GM12874 (cell line): ENCODE measurements around the gene RELN.

ENCODE experiments used
- TF ChIP-seq, protein P1 (sequence below): IDR thresholded peaks from 2 replicates; pipeline ENCODE4 v1.5.1; 2011; ENCODE audit warnings: low read depth, mild to moderate bottlenecking, control low read depth, low read length, moderate library complexity; ENCODE audit not compliant: insufficient read depth

The RELN gene

DNA sequence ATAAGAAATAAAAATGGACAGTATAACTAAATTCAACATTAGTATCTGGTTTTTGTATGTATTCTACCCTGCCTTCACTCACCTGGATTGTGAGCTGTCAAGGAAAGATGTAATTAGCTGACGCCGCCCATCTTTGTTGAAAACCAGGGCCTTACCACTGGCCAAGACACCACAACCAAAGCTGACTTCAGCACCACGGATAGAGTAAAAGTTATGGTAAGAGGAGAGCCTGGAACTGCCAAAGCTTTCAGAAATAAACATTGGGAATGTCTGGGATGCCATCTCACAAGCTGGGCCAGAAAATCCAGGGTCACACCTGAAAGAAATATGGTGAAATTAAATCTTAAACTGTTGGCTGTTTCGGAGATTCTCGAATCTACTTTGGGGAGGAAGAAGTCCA is 353.3 kb downstream of the RELN start:
- TF ChIP-seq, protein P1, sequence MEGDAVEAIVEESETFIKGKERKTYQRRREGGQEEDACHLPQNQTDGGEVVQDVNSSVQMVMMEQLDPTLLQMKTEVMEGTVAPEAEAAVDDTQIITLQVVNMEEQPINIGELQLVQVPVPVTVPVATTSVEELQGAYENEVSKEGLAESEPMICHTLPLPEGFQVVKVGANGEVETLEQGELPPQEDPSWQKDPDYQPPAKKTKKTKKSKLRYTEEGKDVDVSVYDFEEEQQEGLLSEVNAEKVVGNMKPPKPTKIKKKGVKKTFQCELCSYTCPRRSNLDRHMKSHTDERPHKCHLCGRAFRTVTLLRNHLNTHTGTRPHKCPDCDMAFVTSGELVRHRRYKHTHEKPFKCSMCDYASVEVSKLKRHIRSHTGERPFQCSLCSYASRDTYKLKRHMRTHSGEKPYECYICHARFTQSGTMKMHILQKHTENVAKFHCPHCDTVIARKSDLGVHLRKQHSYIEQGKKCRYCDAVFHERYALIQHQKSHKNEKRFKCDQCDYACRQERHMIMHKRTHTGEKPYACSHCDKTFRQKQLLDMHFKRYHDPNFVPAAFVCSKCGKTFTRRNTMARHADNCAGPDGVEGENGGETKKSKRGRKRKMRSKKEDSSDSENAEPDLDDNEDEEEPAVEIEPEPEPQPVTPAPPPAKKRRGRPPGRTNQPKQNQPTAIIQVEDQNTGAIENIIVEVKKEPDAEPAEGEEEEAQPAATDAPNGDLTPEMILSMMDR = no peak

DNA sequence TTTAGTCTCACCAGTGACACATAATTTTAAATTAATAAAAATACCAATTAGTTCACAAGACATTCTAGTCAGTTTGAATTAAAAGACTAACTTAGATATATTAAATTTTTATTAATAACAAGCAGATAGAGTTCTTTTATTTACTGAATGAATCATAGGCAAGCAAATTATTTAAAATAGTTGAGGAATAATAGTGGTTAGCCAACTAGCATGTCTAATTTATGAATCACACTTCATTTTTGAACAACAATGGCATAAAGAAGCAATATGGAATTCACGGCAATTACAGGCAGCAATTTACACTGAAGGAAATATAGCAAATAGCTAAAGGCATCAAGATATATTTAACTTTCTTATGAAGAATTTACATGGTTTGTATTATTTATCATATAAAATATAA is 356.5 kb downstream of the RELN start:
- TF ChIP-seq, protein P1 = no peak

DNA sequence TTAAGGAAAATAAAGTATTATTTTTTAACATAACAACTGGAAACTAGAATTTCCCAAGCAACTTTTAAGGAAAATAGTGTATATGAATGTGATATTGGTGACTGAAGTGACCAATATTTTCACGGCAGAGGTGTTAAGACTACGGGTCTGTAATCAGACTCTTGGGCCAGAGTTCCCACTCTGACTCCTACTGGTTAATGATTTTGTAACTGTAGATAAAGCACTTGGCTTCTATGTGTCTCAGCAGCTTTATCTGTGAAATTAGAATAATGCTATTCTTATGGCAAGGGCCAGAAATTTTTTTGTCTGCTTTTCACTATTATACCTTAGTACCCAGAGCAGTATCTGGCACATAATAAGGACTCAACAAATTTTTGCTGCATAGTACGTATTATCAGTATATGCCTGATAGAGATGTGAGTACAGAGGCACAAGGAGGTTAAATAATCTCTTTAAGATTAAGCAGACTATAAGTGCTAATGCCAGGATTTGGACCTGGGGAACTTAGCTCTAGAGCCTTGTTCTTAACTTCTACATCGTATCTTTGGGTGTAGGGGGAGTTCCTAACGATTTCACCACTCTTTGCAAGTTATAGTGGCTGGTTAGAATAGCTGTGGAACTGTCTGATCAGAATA is 357.3 kb downstream of the RELN start:
- TF ChIP-seq, protein P1 = no peak

DNA sequence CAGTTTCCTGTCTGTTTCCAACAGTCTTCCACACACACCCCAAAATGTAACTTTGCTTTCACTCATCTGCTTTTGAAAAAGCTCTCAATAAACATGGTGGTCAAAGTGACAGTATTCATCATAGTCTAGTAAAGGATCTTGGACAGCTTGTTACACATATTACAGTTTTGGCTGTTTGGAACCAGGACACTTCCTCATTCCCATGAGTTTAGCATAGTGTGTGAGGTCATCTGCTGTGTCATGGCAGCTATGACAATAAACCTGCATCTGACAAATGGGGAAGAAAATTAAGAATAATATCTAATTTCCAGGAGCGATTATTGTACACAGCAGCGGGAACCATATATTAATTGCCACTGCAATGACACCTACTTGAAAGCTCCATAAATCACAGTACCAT is 359.1 kb downstream of the RELN start:
- TF ChIP-seq, protein P1 = no peak

DNA sequence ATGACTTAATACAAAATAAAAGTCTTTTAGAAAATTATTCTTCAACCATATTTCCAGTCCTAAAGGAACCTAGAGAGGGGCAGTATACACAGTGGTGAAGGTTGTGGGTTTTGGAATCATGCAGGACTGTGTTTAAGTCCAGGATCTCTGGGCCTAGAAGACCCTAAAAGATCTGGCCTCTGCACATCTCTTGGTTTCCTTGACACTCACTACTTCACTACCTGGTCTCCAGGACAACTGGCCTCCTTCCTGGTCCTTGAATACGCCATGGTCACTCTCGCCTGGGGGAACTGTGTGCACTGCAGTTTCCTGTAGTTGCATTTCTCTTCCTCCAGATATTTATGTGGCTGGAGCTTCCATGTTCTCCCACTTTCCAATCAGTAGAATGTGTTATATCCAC is 360.7 kb downstream of the RELN start:
- TF ChIP-seq, protein P1 = no peak

DNA sequence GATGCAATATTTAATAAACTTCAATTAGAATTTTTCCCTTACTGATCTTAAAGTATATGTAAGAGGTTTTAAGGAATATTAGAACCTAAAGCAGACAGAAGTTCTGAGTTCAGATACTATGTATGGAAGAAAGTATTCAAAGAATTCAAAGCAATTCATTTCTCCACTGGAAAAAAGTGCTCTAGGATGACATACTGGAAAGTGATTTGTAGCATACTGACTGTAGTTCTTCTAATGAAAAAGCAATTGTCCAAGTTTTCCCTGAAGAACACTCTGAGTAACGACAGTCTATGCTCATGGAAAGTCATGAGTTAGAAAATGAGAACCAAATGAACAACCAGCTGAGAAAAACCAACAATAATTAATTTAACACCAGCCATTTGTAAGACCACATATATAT is 362.7 kb downstream of the RELN start:
- TF ChIP-seq, protein P1 = no peak

DNA sequence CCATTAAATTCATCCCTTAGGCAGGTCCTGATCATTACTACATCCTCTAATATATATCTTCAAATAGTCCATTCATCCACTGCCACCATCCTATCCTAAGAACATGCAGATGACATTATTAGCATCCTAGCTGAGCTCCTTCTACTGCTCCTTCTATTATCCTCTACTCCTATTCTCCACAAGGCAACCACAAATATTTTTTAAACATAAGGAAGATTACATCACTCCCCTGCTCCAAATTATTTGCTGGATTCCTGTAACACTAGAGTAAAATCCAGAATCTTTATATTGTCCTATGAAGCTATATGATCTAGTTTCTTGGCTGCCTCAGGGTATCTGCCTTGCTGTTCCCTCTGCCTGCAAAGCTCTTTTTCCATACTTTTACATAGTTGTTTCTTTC is 367.2 kb downstream of the RELN start:
- TF ChIP-seq, protein P1 = no peak
